WTC11 (cell line): ENCODE results near the gene PLPPR5.

Experiments used
- ESRRA ChIP-seq: sonication (generic); formaldehyde crosslinking; IDR thresholded peaks from 2 replicates; pipeline ENCODE4 v1.8.1; 2022; ENCODE audit warnings: mild to moderate bottlenecking, missing genetic modification reagents, borderline replicate concordance
- FOXJ3 ChIP-seq: sonication (generic); formaldehyde crosslinking; IDR thresholded peaks from 2 replicates; pipeline ENCODE4 v1.9.0; 2021; ENCODE audit warnings: missing genetic modification reagents, mild to moderate bottlenecking, borderline replicate concordance
- NFATC4 ChIP-seq: fragments of 250-450 bp; sonication (Bioruptor Pico); IDR thresholded peaks from 2 replicates; pipeline ENCODE4 v1.9.0; 2021; ENCODE audit warnings: mild to moderate bottlenecking
- NFE2L1 ChIP-seq: sonication (generic); formaldehyde crosslinking; IDR thresholded peaks from 2 replicates; pipeline ENCODE4 v1.8.1; 2023; ENCODE audit warnings: missing genetic modification reagents
- TF ChIP-seq, protein P1 (sequence below): fragments of 250-450 bp; sonication (Bioruptor Pico); conservative IDR thresholded peaks from 2 replicates; pipeline ENCODE4 v1.9.0; 2021; ENCODE audit warnings: mild to moderate bottlenecking
- TF ChIP-seq, protein P2 (sequence below): sonication (generic); formaldehyde crosslinking; IDR thresholded peaks from 2 replicates; pipeline ENCODE4 v1.8.1; 2023; ENCODE audit warnings: mild to moderate bottlenecking, missing genetic modification reagents, moderate library complexity
- TF ChIP-seq, protein P3 (sequence below): fragments of 200-600 bp; IDR thresholded peaks from 2 replicates; pipeline ENCODE4 v1.8.0; 2022; ENCODE audit warnings: antibody characterized with exemption
- TF ChIP-seq, protein P4 (sequence below): sonication (generic); formaldehyde crosslinking; IDR thresholded peaks from 2 replicates; pipeline ENCODE4 v1.8.1; 2022; ENCODE audit warnings: low read depth, mild to moderate bottlenecking, moderate library complexity, missing genetic modification reagents, borderline replicate concordance
- TF ChIP-seq, protein P5 (sequence below): sonication (generic); formaldehyde crosslinking; conservative IDR thresholded peaks from 2 replicates; pipeline ENCODE4 v1.8.1; 2022; ENCODE audit warnings: mild to moderate bottlenecking, missing genetic modification reagents

DNA sequence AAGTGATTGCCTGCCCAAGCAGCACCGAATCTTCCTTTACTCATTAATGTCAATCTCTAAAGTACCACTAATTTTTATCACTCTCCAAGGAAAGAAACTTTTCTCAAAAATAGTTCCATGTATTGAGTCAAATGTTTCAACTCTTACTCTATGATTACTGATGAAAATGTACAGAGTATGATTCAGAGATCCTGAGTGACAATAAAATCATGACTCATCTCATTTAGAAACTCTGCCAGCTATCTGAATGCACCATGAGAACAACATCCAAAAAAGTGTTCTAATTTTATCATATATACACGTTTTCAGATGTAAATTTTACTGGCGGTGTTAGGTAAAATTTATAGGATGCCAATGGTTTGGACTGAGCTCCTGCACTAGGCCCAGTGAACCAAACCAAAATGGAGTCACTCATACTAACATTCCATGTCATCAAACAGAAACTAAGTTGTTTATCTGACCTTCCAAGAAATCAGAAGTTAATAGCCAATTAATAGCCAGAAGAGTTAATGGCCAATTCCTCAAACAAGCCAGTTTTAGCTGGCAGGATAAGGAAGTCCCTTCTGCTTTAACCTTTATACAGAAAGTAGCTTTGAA lies 22.6 kb downstream of the PLPPR5 start:
- TF ChIP-seq ESRRA (CRISPR knock-in tag) (no peak), NFE2L1 (CRISPR knock-in tag) (no peak), NFATC4 (CRISPR knock-in tag) (no peak), FOXJ3 (CRISPR knock-in tag) (no peak)
- TF ChIP-seq, protein P1, sequence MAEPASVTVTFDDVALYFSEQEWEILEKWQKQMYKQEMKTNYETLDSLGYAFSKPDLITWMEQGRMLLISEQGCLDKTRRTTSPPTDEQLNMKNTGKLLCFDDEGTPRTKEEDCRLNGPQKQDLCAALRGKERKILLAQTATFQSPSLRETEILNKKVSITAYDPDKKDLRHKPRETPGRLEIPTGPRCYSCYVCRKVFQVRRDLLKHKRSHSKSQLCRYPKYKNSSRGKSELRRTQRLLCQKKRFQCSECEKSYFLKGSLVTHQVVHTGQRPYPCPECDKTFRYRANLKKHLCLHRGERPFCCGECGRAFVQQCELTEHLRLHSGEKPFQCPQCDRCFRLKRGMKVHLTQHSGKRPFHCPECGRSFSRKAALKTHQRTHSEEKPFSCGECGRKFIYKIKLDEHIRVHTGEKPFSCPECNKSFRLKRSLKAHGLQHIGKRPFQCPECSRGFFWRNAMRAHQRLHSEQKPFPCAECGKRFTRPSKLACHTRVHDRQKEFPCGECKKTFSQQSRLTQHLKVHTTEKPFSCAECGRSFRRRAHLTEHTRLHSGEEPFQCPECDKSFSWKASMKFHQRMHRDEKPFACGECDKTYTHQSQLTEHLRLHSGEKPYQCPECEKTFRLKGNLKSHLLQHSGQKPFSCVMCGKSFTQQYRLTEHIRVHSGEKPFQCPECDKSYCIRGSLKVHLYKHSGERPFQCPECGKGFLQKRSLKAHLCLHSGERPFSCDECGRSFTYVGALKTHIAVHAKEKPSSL (CRISPR knock-in tag): no peak
- TF ChIP-seq, protein P2, sequence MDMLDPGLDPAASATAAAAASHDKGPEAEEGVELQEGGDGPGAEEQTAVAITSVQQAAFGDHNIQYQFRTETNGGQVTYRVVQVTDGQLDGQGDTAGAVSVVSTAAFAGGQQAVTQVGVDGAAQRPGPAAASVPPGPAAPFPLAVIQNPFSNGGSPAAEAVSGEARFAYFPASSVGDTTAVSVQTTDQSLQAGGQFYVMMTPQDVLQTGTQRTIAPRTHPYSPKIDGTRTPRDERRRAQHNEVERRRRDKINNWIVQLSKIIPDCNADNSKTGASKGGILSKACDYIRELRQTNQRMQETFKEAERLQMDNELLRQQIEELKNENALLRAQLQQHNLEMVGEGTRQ (CRISPR knock-in tag): no peak
- TF ChIP-seq, protein P3, sequence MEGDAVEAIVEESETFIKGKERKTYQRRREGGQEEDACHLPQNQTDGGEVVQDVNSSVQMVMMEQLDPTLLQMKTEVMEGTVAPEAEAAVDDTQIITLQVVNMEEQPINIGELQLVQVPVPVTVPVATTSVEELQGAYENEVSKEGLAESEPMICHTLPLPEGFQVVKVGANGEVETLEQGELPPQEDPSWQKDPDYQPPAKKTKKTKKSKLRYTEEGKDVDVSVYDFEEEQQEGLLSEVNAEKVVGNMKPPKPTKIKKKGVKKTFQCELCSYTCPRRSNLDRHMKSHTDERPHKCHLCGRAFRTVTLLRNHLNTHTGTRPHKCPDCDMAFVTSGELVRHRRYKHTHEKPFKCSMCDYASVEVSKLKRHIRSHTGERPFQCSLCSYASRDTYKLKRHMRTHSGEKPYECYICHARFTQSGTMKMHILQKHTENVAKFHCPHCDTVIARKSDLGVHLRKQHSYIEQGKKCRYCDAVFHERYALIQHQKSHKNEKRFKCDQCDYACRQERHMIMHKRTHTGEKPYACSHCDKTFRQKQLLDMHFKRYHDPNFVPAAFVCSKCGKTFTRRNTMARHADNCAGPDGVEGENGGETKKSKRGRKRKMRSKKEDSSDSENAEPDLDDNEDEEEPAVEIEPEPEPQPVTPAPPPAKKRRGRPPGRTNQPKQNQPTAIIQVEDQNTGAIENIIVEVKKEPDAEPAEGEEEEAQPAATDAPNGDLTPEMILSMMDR: no peak
- TF ChIP-seq, protein P4, sequence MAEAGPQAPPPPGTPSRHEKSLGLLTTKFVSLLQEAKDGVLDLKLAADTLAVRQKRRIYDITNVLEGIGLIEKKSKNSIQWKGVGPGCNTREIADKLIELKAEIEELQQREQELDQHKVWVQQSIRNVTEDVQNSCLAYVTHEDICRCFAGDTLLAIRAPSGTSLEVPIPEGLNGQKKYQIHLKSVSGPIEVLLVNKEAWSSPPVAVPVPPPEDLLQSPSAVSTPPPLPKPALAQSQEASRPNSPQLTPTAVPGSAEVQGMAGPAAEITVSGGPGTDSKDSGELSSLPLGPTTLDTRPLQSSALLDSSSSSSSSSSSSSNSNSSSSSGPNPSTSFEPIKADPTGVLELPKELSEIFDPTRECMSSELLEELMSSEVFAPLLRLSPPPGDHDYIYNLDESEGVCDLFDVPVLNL (CRISPR knock-in tag): no peak
- TF ChIP-seq, protein P5, sequence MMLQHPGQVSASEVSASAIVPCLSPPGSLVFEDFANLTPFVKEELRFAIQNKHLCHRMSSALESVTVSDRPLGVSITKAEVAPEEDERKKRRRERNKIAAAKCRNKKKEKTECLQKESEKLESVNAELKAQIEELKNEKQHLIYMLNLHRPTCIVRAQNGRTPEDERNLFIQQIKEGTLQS (CRISPR knock-in tag): no peak
